Muscle of leg (tissue), 11 donors: Measurements from ENCODE around the gene EFNA1. TPM values are rescaled to one million over a fixed set of nuclear protein-coding genes. Genes with fewer than 3 reads are reported as not detected.
A peak's percentile ranks its signal among the peaks of the same experiment; 100 is the strongest.

Experiments used
- DNase-seq: peaks from one replicate; pipeline ENCODE4 v3.0.0; 2013
- H3K27ac ChIP-seq: one replicate; pipeline ENCODE4 v1.5.1; 2013; ENCODE audit warnings: mild to moderate bottlenecking, low read length, control low read depth
- H3K27me3 ChIP-seq: one replicate; pipeline ENCODE4 v1.6.1; 2013; ENCODE audit warnings: low read length; ENCODE audit not compliant: control insufficient read depth, insufficient read depth
- H3K36me3 ChIP-seq: one replicate; pipeline ENCODE4 v1.6.1; 2013; ENCODE audit warnings: low read length; ENCODE audit not compliant: control insufficient read depth, insufficient read depth
- H3K4me1 ChIP-seq: one replicate; pipeline ENCODE4 v1.6.1; 2013; ENCODE audit warnings: low read length; ENCODE audit not compliant: control insufficient read depth, insufficient read depth
- H3K4me3 ChIP-seq: one replicate; pipeline ENCODE4 v1.5.1; 2013; ENCODE audit warnings: low read length, control low read depth
- H3K9me3 ChIP-seq: replicated peaks from 2 replicates; pipeline ENCODE4 v1.6.1; 2013; ENCODE audit warnings: low read depth, low read length; ENCODE audit not compliant: control insufficient read depth
- WGBS: methylation state at CpG from one replicate; pipeline ENCODE4 v1.1.5; 2013; ENCODE audit warnings: missing lambda C conversion rate; ENCODE audit not compliant: insufficient coverage; 5-methylcytosine and 5-hydroxymethylcytosine counted together
- polyA plus RNA-seq, 8 donors: library from polyadenylated mRNA; unstranded; fragments of 120-200 nt; gene quantifications; one replicate each; pipeline versions ENCODE4 v1.2.1 to v1.2.3, GENCODE V29; 2013; ENCODE audit warnings: inconsistent platforms in 1 of 8, low replicate concordance in 1 of 8; ENCODE audit not compliant: insufficient read length in 8 of 8, insufficient read depth in 1 of 8
- total RNA-seq: library from RNA; stranded (reverse); fragments of 120-200 nt; gene quantifications from one replicate; pipeline ENCODE4 v1.2.4, GENCODE V29; 2013

The EFNA1 gene
- total and polyA plus RNA-seq, 9 donors = 15.3 to 37.5 (median 24.3) TPM

GRCh38 chr1:155092131-155092530, 35.5 kb upstream of the EFNA1 start:
- Histone ChIP-seq H3K27ac (no peak overlapping the region), H3K4me3 (no peak overlapping the region), H3K4me1 (peaks cover 20% of the 10 kb centered on the region), H3K27me3 (peaks cover 9% of the 10 kb centered on the region), H3K36me3 (no peaks in the 10 kb centered on the region), H3K9me3 (no peaks in the 10 kb centered on the region)
- no peak for DNase-seq
- 62% methylated on average over 5 of the region's 6 CpGs for WGBS

DNA sequence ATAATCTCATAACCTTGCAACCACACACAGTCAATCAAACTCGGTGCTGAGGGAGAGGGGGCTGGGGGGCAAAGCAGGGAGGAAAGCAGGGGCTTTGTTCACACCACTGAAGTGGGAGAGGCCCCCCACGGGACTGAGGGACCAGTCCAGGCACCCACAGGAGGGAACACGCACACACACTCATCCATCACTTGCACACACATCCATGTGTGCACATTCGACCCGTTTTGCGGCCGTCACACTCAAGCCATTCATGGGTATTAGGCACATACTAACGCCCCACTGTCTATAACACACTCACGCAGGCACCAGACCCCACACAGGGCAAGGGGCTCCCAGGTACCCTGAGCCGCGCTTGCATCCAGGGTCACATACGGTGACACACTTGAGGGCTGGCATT, 35.0 kb upstream of the EFNA1 start:
- H3K27me3 ChIP-seq = peaks cover 11% of the 10 kb centered on the region
- H3K27ac ChIP-seq = no peak overlapping the region
- 93% methylated on average over 6 of the region's 12 CpGs for WGBS
- H3K4me3 ChIP-seq = no peak overlapping the region
- H3K36me3 ChIP-seq = no peaks in the 10 kb centered on the region
- no peak for DNase-seq
- H3K4me1 ChIP-seq = peaks cover 20% of the 10 kb centered on the region
- H3K9me3 ChIP-seq = no peaks in the 10 kb centered on the region

DNA sequence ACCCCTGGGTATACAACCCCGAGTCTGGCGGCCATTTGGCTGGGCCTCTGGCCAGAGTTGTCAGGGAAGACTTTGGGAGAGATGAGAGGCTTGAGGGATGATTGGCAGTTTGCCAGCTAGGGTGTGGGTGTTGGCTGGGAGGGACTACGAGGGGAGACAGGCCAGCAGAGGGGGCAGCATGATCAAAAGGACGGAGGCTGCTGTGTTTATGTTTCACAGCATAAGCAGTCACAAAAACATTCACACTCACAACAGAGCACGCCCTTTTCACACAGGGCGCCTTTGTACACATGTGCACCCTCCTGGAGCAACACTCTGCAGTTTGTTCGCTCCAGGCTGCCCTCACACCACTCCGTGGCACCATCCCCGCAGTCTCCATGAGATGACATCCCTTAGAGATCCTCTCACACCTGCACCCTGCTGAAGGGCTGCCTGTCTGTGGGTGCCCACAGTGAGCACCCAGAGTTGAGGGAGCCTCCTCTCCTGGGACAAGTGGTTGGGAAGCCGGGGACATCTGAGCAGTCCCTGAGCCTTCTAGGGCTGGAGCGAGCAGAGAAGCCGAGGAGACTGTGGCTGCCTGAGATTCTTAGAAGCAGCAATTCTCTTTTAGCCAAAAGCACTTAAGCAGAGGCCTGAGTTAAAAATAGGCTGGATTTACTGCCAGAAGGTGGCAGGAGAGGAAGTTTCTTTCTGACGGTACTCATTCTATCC, 33.6 kb upstream of the EFNA1 start:
- no peaks in the 10 kb centered on the region for H3K36me3 ChIP-seq
- H3K9me3 ChIP-seq = no peaks in the 10 kb centered on the region
- peak; percentile 89 for DNase-seq
- H3K4me3 ChIP-seq = no peak overlapping the region
- peaks cover 13% of the 10 kb centered on the region for H3K27me3 ChIP-seq
- 9% methylated on average over 6 of the region's 13 CpGs for WGBS
- H3K4me1 ChIP-seq = peaks cover 20% of the 10 kb centered on the region
- H3K27ac ChIP-seq = peak overlapping the region; percentile 18

DNA sequence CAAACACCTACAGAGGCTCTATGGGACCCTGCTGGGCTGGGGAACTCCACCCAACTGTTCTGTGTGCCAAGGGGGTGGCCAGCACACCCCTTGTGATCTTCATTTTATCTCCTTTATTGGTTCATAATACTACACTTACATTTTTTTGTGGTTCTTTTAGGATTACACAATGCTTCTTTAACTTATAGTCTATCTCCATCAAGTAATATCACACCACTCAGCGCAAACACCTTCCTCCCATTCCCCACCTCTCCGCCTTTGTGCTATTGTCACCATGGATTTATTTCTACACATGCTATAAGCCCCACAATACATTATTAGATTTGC, 33.1 kb upstream of the EFNA1 start:
- Histone ChIP-seq H3K4me1 (peaks cover 20% of the 10 kb centered on the region), H3K4me3 (no peak overlapping the region), H3K36me3 (no peaks in the 10 kb centered on the region), H3K27ac (no peak overlapping the region), H3K9me3 (no peaks in the 10 kb centered on the region), H3K27me3 (peaks cover 13% of the 10 kb centered on the region)
- DNase-seq = no peak
- 59% methylated on average over 2 of the region's 2 CpGs for WGBS

DNA sequence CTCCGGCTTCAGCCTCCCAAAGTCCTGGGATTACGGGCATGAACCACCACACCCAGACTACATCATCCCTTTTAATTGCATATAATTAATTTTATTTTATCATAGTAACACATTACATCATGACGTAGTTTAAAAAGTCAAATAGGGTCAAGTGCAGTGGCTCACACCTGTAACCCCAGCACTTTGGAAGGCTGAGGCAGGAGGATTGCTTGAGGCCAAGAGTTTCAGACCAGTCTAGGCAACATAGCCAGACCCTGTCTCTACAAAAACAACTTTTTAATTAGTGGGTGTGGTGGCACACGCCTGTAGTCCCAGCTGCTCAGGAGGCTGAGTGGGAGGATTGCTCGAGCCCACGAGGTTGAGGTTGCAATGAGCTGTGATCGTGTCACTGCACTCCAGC, 28.3 kb upstream of the EFNA1 start:
- Histone ChIP-seq H3K4me1 (peaks cover under 1% of the 10 kb centered on the region), H3K4me3 (no peak overlapping the region), H3K9me3 (no peaks in the 10 kb centered on the region), H3K27ac (no peak overlapping the region), H3K27me3 (peaks cover 6% of the 10 kb centered on the region), H3K36me3 (no peaks in the 10 kb centered on the region)
- no peak for DNase-seq
- 74% methylated on average over 4 of the region's 7 CpGs for WGBS

DNA sequence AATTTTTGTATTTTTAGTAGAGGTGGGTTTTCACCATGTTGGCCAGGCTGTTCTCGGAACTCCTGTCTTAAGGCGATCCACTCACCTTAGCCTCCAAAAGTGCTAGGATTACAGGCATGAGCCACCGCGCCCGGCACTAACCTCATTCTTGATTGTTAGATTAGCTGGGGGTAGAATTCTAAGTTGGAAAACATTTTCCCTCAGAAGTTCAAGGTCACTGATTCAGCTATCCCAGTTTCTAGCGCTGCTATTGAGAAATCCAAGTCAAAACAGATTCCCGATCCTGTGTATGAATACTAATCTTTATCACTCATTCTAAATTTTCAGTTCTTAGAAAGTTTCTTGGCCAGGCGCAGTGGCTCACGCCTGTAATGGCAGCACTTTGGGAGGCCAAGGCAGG, 24.4 kb upstream of the EFNA1 start:
- no peaks in the 10 kb centered on the region for H3K9me3 ChIP-seq
- peaks cover 3% of the 10 kb centered on the region for H3K27me3 ChIP-seq
- no peak overlapping the region for H3K27ac ChIP-seq
- no peaks in the 10 kb centered on the region for H3K36me3 ChIP-seq
- no peak for DNase-seq
- H3K4me1 ChIP-seq = no peaks in the 10 kb centered on the region
- WGBS = 93% methylated on average over 2 of the region's 9 CpGs
- no peak overlapping the region for H3K4me3 ChIP-seq

DNA sequence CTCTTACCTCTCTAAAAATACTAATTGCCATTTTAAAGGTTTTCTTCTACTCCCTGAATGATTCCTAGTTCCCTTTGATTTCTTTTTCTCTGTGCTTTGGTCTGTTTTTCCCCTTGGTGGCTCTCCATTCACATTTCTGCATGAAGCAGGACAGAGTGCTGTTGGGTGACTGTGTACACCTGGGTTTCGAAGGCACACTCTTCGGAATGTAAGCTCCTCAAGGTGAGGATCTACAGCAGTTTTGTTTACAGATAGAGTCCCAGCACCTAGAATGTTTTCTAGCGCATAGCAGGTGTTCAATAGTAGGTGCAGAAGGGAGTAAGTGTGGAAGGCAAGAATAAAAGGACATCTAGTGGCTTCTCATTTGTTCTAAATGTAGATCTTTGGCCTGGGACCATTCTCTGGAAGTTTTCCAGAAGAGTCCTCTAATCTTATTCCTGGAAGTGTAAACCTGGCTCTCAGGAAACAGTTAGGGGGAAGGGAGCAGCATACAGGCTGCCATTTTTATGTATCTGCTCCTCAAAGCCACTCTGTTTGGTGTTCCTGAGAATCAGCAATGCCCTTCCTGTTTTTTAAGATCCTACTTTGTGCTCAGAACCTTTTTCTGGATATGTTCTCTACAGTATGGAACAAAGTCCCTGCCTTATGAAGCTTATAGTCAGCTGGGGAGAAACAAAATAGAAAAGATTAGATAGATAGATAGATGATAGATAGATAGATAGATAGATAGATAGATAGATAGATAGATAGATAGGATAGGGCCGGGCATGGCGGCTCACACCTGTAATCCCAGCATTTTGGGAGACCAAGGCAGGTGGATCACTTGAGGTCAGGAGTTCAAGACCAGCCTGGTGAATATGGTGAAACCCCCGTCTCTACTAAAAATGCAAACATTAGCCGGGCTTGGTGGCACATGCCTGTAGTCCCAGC, 22.8 kb upstream of the EFNA1 start:
- WGBS = 87% methylated on average over 5 of the region's 7 CpGs
- peak; percentile 25 for DNase-seq
- Histone ChIP-seq H3K27me3 (peaks cover 5% of the 10 kb centered on the region), H3K4me1 (no peaks in the 10 kb centered on the region), H3K36me3 (no peaks in the 10 kb centered on the region), H3K4me3 (no peak overlapping the region), H3K27ac (no peak overlapping the region), H3K9me3 (no peaks in the 10 kb centered on the region)

GRCh38 chr1:155105604-155106011, 22.1 kb upstream of the EFNA1 start:
- no peaks in the 10 kb centered on the region for H3K9me3 ChIP-seq
- no peaks in the 10 kb centered on the region for H3K4me1 ChIP-seq
- H3K4me3 ChIP-seq = no peak overlapping the region
- no peak overlapping the region for H3K27ac ChIP-seq
- 41% methylated on average over 7 of the region's 7 CpGs for WGBS
- peaks cover 5% of the 10 kb centered on the region for H3K27me3 ChIP-seq
- no peaks in the 10 kb centered on the region for H3K36me3 ChIP-seq
- DNase-seq = peak; percentile 63

- Histone ChIP-seq H3K27ac (no peak overlapping the region), H3K36me3 (no peaks in the 10 kb centered on the region), H3K27me3 (peaks cover 6% of the 10 kb centered on the region), H3K9me3 (no peaks in the 10 kb centered on the region), H3K4me3 (no peak overlapping the region), H3K4me1 (no peaks in the 10 kb centered on the region)
- 33% methylated on average over 2 of the region's 6 CpGs for WGBS
- no peak for DNase-seq
Measured at GRCh38 chr1:155106862-155107261, 20.8 kb upstream of the EFNA1 start.
